IPS DF 6.9 (cell line): ENCODE data around the gene C17orf78.
"Not testable (repeated sequence)": the region's sequence is repeated elsewhere in the genome, so short reads cannot be mapped to it uniquely, and the experiment has no call there.

Experiments used
- DNase-seq: peaks from one replicate; pipeline ENCODE4 v3.0.0-alpha.2; 2013; ENCODE audit warnings: low read depth, low spot score
- H3K27ac ChIP-seq: one replicate; pipeline ENCODE4 v1.5.1; 2013; ENCODE audit warnings: low read length, control low read depth
- H3K27me3 ChIP-seq: 2 replicates; pipeline ENCODE4 v1.6.1; 2013; ENCODE audit warnings: mild to moderate bottlenecking, low read length; ENCODE audit not compliant: control insufficient read depth, insufficient read depth
- H3K36me3 ChIP-seq: 2 replicates; pipeline ENCODE4 v1.6.1; 2013; ENCODE audit warnings: low read length; ENCODE audit not compliant: control insufficient read depth, insufficient read depth
- H3K4me1 ChIP-seq: 2 replicates; pipeline ENCODE4 v1.6.1; 2013; ENCODE audit warnings: low read length; ENCODE audit not compliant: control insufficient read depth, insufficient read depth
- H3K4me3 ChIP-seq: 2 replicates; pipeline ENCODE4 v1.5.1; 2013; ENCODE audit warnings: mild to moderate bottlenecking, low read length
- H3K9me3 ChIP-seq: 2 replicates; pipeline ENCODE4 v1.6.1; 2013; ENCODE audit warnings: low read length, inconsistent platforms; ENCODE audit not compliant: control insufficient read depth, insufficient read depth
- WGBS: extraction: QIAGEN DNeasy Blood & Tissue Kit; methylation state at CpG from one replicate; pipeline ENCODE4 v1.1.7; 2013; ENCODE audit warnings: mixed read lengths, missing lambda C conversion rate; ENCODE audit not compliant: insufficient read length, insufficient coverage; 5-methylcytosine and 5-hydroxymethylcytosine counted together

The C17orf78 gene

GRCh38 chr17:37386462-37386861 lies 10.7 kb downstream of the C17orf78 start:
- H3K27ac ChIP-seq: no peak overlapping the region
- H3K9me3 ChIP-seq: no peaks in the 10 kb centered on the region
- no peaks in the 10 kb centered on the region for H3K4me1 ChIP-seq
- no peaks in the 10 kb centered on the region for H3K27me3 ChIP-seq
- WGBS: no CpG with 5 or more reads among the region's 5 CpGs
- no peak overlapping the region for H3K4me3 ChIP-seq
- H3K36me3 ChIP-seq: no peaks in the 10 kb centered on the region
- DNase-seq: no peak

DNA sequence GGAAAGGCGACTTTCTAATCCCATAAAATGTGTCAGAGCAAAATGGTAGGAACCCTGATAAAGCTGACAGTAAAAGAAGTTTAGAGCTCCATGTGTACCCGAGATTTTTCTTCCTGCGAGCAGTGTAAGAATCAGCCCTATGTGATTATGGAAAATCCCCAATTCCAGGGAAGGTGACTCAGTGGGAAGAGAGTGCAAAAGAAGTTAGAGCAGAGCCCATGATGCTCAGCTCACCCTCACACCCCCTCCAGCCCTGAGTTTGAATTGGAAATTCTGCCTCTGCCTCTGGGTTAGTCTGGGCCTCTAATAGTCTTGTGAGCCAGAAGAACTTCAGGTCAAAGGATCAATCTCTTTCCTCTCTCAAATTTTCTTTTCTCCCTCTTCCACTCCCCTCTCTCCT lies 12.5 kb downstream of the C17orf78 start:
- no peaks in the 10 kb centered on the region for H3K4me1 ChIP-seq
- no peaks in the 10 kb centered on the region for H3K27me3 ChIP-seq
- no peaks in the 10 kb centered on the region for H3K9me3 ChIP-seq
- no peak overlapping the region for H3K27ac ChIP-seq
- no peaks in the 10 kb centered on the region for H3K36me3 ChIP-seq
- H3K4me3 ChIP-seq: no peak overlapping the region
- no peak for DNase-seq
- WGBS: no CpG with 5 or more reads among the region's 3 CpGs

DNA sequence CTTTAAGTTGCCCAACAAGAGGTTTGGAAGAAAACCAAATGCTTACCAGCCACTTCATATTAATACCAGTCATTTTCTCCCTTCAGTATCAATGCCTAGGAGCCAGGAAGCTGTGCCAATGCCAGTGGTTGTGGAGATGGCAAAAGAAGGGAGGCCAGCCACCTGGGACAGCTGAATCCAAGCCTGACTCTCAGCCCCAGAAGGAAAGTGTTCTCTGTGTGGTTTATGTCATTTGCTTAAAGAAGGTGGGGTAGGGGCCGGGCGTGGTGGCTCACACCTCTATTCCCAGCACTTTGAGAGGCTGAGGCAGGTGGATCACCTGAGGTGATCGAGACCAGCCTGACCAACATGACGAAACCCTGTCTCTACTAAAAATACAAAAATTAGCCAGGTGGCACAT lies 13.4 kb downstream of the C17orf78 start:
- Histone ChIP-seq H3K36me3 (no peaks in the 10 kb centered on the region), H3K27me3 (no peaks in the 10 kb centered on the region), H3K9me3 (no peaks in the 10 kb centered on the region), H3K27ac (no peak overlapping the region), H3K4me1 (no peaks in the 10 kb centered on the region), H3K4me3 (no peak overlapping the region)
- no CpG with 5 or more reads among the region's 4 CpGs for WGBS
- no peak for DNase-seq

- H3K27me3 ChIP-seq: no peaks in the 10 kb centered on the region
- H3K4me3 ChIP-seq: no peak overlapping the region
- no peak for DNase-seq
- no peaks in the 10 kb centered on the region for H3K9me3 ChIP-seq
- H3K27ac ChIP-seq: no peak overlapping the region
- no peaks in the 10 kb centered on the region for H3K4me1 ChIP-seq
- no peaks in the 10 kb centered on the region for H3K36me3 ChIP-seq
- no CpG with 5 or more reads among the region's 6 CpGs for WGBS
Observed at GRCh38 chr17:37391146-37391545, 15.4 kb downstream of the C17orf78 start.

- no peak for DNase-seq
- no peaks in the 10 kb centered on the region for H3K27me3 ChIP-seq
- WGBS: no CpG with 5 or more reads among the region's 3 CpGs
- H3K36me3 ChIP-seq: no peaks in the 10 kb centered on the region
- no peaks in the 10 kb centered on the region for H3K9me3 ChIP-seq
- no peak overlapping the region for H3K4me3 ChIP-seq
- H3K4me1 ChIP-seq: no peaks in the 10 kb centered on the region
- H3K27ac ChIP-seq: no peak overlapping the region
Observed at GRCh38 chr17:37392024-37392590, 16.3 kb downstream of the C17orf78 start.

- Histone ChIP-seq H3K27ac (no peak overlapping the region), H3K9me3 (no peaks in the 10 kb centered on the region), H3K27me3 (no peaks in the 10 kb centered on the region), H3K36me3 (no peaks in the 10 kb centered on the region), H3K4me3 (no peak overlapping the region), H3K4me1 (no peaks in the 10 kb centered on the region)
- DNase-seq: no peak
- WGBS: no CpG with 5 or more reads among the region's 7 CpGs
Observed at GRCh38 chr17:37393352-37393751, 17.6 kb downstream of the C17orf78 start.

- no CpG with 5 or more reads among the region's 5 CpGs for WGBS
- no peaks in the 10 kb centered on the region for H3K27me3 ChIP-seq
- no peaks in the 10 kb centered on the region for H3K9me3 ChIP-seq
- no peak overlapping the region for H3K4me3 ChIP-seq
- H3K36me3 ChIP-seq: no peaks in the 10 kb centered on the region
- no peak overlapping the region for H3K27ac ChIP-seq
- DNase-seq: no peak
- H3K4me1 ChIP-seq: no peaks in the 10 kb centered on the region
Observed at GRCh38 chr17:37399265-37399803, 23.5 kb downstream of the C17orf78 start.

GRCh38 chr17:37400505-37400904 lies 24.7 kb downstream of the C17orf78 start:
- Histone ChIP-seq H3K9me3 (no peaks in the 10 kb centered on the region), H3K27ac (no peak overlapping the region), H3K4me3 (no peak overlapping the region), H3K36me3 (no peaks in the 10 kb centered on the region), H3K4me1 (no peaks in the 10 kb centered on the region), H3K27me3 (no peaks in the 10 kb centered on the region)
- no peak for DNase-seq

GRCh38 chr17:37405522-37405921 lies 29.7 kb downstream of the C17orf78 start:
- H3K4me3 ChIP-seq, H3K4me1 ChIP-seq, H3K27ac ChIP-seq, DNase-seq, H3K9me3 ChIP-seq, H3K36me3 ChIP-seq, H3K27me3 ChIP-seq: not testable (repeated sequence)
- WGBS: no CpG with 5 or more reads among the region's 14 CpGs

- Histone ChIP-seq H3K9me3 (no peaks in the 10 kb centered on the region), H3K4me1 (no peaks in the 10 kb centered on the region; the same call in 1 of the 2 replicates), H3K27me3 (no peaks in the 10 kb centered on the region), H3K27ac (no peak overlapping the region), H3K4me3 (peak overlapping the region; percentile 88), H3K36me3 (peaks cover under 1% of the 10 kb centered on the region; the same call in 1 of the 2 replicates)
- DNase-seq: no peak
- no CpG with 5 or more reads among the region's 21 CpGs for WGBS
Observed at GRCh38 chr17:37405955-37406634, 30.3 kb downstream of the C17orf78 start.
